GM21619 (cell line): ENCODE results near the gene MOXD1.
"Not testable (repeated sequence)": the region's sequence is repeated elsewhere in the genome, so short reads cannot be mapped to it uniquely, and the experiment has no call there.

ENCODE experiments used
- ATAC-seq: cut with Tn5 transposase; IDR thresholded peaks from one replicate; pipeline ENCODE4 v1.9.1; 2021; ENCODE audit not compliant: unreplicated experiment

MOXD1 gene

DNA sequence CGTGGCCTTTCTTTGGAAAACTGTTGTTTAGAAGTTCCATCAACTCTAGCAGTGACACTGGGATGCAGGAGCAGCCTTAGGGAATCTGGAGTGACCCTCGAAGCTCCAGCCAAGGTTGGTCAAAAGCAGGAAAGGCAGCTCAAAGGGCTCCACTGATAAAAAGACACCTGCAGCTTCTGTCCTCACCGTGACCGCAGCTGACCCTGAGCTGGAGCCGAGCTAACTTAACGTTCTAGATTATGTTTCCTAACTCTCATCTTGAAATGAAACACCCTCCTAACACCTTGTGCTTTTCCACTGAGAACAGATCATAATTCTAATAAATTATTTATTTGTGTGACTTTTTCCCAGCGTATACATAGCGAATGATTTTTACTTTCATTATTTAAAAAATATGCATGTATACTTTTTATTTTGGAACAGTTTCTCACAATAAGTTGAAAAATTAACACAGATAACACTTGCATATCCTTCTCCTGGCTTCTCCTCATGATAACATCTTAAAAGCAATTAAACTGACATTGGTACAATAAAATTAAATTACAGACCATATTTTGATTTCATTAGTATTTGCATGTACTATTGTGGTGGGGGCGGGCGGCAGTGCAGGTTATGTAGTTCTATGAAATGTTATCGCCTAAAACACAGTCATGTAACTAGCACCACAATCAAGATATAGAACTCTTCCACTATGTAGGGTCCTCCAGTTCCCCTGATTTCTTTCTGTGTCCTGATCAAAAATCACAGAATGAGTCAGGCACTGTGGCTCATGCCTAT lies 116.1 kb downstream of the MOXD1 start:
- no peak for ATAC-seq

DNA sequence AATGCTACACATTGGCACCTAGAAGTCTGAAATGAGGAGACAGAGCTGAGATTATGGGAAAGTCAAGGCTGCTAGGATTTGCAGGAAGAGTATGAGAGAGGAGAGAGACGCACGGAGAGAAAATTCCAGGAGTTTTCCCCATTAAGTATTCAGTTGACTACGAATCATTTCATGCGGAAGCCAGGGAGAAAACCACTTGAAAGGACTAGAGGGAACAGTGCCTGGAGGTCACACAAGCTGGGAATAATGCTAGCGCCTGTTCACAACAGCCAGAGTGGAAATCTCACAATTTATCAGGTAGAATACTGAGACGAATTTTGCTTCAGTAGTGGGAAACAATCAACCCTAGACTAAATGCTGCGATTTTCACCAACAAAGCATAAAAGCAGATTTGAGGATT lies 118.6 kb downstream of the MOXD1 start:
- ATAC-seq: no peak

DNA sequence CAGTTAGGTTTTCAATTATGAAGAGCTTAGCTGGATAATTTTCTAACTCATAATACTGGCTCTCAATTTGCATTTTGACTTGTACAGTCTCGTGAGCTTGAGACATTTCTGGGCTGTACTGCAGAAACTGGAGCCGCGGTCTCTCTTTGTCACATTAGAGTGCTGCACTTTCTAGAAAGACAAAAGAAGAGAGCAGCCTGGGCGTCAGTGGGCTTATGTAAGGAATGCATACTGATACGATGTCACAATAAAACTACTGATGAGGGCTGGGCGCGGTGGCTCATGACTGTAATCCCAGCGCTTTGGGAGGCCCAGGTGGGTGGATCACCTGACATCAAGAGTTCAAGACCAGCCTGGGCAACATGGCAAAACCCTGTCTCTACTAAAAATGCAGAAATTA lies 120.8 kb downstream of the MOXD1 start:
- ATAC-seq: no peak

DNA sequence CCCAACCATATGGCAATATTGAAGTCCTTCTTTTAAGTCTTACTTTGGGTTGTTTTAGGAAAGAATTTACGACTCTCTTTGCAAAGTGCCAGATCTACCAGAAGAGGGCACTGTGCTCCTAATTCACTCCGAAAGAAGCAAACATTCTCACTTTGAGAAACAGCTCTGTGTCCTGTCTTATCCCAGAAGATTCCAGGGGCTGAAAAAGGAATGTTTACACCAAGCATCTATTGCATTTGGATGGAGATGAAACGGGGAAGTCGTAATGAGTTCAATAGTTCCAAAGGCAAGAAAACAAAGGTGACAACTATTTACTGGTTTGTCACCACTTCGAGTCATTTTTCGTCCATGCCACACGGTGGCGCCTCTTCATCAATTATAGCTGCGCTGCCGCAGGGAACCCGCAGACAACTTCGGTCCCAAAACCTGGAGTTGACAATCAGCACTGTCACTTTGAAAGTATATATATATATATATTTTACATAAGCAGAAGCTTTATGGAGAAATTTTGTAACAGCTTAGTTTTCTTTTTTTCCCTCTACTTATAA lies 121.6 kb downstream of the MOXD1 start:
- peak; percentile 91 for ATAC-seq

DNA sequence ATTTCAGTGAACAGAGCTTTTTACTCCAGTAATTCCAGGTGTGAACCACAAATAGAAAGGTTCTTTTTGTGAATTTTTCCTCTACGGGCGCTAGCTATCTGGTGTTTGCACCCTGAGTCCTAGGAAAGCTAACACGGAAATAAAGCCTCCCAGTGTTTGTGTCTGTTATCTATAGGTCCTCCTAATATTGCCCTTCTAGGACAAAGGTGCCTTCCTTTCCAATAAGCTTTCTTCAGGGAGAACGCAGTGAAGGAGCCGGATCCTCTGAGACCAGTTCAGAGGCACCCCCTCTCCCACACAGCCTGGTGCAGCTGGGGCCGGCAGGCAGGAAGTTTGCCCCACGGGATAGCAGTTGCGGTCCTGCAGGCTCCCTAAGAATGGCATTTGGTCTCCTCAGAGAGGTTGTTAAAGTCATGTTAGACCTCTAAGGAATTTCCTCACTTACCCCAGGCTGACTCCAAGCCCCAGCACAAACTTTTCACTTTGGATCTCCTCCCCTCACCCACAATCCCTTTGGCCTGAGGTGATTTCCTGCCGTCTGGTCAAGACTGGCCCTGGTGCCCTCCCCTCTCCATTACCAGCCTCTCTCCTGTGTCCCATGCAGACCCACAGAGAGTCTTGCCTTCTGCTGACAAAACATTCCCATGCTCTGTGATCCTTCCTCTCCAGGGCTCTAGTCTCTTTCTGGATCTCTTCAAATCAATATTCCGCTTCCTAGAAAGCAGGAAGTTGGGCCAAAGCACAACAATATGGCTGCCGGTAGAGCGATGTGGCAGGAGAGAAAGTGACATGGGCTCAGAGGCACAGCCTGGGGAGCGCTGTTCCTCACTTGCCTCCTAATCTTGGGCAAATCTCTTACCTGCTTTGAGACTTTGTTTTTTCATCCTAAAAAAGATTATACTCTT lies 126.0 kb downstream of the MOXD1 start:
- ATAC-seq: no peak

DNA sequence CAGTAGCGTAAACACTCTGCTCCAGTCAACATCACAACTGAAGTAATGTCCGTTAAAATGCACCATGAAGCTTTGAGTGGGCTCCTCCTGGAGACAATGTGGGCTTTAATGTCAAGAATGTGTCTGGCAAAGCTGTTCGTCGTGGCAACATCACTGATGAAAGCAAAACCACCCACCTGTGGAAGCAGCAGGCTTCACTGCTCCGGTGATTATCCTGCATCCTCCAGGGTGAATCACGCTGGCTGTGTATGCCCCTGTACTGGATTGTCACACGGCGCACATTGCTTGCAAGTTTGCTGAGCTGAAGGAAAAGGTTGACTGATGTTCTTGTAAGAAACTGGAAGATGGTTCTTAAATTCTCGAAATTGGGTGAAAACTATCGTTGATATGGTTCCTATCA lies 128.5 kb downstream of the MOXD1 start:
- ATAC-seq: no peak

DNA sequence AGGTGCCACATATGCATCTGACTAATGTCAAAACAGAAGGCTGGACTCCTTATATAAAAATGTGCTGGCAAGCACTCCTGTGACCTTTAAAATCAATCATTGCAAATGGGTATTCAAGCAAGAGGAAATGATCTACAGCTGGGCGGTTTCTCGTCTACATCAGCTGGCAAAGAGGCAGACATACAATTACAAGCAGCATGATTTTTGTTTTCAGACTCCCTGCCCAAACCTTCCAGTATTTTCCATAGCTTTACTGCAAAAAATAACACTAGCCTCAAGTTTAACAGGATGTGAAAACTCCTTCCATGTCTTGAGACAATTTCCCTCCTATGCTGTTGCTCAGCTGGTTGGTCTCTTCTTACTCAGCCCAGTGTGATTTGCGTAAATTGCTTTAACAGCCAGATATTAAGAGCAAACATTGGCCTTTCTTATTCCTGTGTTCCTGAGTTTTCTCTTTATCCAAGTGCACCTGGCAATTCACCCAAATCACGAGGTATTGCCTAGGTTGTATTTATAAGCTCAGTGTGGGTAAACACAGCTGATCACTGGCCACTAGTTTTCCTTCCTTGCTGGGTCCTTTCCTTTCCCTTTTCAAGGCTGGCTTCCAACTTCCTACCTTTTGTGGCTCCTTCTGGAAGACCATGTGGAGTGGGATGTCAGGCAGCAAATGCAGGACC lies 130.4 kb downstream of the MOXD1 start:
- no peak for ATAC-seq

DNA sequence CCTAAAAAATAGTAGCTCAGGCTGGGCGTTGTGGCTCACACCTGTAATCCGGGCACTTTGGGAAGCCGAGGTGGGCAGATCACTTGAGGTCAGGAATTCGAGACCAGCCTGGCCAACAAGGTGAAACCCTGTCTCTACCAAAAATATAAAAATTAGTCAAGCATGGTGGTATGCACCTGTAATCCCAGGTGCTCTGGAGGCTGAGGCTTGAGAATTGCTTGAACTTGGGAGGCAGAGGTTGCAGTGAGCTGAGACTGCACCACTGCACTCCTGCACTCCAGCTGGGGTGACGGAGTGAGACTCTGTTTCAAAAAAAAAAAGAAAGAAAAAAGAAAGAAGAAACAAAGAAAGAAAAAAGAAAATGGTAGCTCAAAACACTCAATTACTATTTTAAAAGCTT lies 132.6 kb downstream of the MOXD1 start:
- ATAC-seq: not testable (repeated sequence)

DNA sequence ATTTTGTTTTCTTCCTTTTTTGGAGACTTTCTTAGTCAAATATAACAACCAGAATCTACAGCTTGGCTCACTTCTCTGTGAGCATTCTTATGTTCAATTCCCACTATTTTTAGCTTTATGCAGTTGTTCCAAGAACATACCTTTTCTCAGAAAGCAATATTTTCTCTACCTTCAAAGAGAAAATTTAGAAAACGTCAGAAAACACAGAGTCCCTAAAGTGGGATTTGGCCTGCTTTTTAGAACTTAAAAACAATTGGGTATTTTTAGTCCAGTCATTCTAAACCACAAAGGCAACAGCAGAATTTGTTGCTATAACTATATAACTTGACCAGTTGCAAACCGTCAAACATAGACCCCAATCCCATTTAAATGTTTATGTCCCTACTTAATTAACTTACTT lies 133.1 kb downstream of the MOXD1 start:
- ATAC-seq: no peak

DNA sequence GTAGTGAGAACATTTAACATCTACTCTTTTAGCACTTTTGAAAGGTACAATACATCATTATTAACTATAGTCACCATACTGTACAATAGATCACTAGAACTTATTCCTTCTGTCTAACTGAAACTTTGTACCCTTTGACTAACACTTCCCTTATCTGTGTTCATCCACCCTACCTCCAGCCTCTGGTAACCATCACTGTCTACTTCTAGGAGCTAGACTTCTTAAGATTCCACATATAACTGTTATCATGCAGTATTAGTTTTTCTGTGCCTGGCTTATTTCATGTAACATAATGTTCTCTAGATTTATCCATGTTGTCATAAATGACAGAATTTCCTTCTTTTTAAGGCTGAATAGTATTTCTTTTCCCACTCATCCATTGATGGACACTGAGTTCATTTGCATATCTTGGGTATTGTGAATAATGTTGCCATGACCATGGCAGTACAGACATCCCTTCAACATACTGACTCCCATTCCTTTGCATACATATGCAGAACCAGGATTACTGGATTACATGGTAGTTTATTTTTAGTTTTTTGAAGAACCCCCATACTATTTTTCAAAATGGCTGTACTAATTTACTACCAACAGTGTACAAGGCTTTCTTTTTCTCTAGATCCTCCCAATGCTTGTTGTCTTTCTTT lies 135.7 kb downstream of the MOXD1 start:
- ATAC-seq: no peak

DNA sequence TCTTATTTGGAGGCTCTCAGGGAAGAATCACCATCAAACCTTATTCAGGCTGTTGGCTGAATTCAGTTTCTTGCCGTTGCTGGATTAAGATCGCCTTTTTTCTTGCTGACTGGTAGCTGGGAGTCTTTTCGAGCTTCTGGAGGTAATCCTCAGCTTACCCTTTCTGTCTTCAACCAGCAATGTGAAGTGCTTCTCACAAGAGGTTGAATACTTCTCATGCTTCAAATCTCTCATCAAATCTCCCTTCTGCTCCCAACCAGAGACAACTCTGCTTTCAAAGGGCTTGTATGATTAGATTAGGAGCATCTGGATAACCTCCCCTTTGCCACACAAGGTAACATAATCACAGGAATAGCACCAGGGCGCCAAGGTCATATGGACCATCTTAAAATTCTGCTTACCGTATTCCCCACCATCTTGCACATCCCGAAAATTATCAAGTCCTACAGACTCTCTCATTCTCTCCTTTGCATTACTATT lies 137.2 kb downstream of the MOXD1 start:
- ATAC-seq: no peak

DNA sequence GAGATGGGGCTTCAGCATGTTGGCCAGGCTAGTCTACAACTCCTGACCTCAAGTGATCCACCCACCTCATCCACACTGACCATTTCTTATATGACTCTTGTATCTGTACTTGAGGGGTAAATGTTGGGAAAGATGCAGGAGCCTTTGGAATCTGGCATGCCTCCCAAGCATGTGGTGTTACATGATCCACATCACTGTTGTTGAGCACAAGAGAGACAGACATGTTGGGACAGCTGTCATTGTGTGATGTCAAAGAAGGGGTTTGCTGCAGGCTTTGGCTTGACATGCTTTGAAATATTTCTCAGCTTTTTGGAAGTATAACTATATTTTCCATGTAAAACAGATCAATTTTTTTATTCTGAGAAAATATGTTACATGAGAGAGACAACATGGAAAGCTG lies 139.9 kb downstream of the MOXD1 start:
- no peak for ATAC-seq

DNA sequence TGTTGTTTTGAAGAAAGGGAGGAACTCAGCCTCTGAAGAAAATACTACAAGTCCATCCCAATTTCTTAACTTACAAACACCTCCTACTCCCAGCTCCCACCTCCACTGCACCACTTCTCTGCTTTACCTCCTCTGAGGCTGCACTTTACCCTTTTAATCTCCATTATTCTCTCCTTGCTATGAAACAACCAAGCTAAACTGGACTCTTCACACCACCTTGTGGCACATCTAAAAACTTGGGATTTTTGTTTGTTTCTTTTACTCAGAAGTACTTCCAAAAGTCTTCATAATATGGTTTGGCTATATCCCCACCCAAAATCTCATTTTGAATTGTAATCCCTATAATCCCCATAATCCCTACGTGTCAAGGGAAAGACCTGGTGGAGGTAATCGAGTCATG lies 142.2 kb downstream of the MOXD1 start:
- ATAC-seq: no peak

DNA sequence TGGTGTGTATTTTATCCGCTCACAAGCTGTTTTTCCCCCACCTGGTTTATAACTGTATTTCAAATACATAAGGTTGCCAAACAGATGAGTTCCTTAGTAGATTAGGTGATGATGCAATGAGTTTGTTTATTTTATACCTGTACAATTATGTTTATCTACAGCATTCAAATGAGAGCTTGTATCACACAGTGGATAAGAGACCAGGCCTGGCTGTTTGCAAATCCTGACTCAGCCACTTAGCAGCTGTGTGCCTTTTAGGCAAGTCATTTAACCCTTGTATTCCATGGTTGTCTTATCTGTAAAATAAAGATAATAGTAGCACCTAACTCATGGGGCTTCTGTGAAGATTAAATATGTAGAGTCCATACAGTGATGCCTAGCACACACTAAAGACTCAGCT lies 143.7 kb downstream of the MOXD1 start:
- no peak for ATAC-seq

DNA sequence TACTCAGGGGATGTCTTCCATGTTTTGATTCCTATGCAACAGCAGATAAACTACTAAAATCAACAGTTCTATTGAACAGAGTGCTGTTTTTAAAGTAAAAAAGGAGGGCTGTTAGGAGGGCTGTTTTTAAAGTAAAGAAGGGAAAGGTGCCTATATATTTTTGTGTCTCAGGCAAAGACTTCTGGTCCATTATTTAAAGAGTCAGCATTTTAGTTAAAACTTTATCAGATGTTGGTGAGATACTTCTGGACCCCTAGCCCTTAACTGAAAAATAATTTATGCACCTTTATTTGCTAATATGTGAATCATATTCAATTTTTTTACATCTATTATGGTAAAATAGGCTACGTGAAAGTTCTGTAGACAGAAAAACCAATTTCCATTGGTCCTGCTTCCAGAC lies 144.8 kb downstream of the MOXD1 start:
- ATAC-seq: no peak

DNA sequence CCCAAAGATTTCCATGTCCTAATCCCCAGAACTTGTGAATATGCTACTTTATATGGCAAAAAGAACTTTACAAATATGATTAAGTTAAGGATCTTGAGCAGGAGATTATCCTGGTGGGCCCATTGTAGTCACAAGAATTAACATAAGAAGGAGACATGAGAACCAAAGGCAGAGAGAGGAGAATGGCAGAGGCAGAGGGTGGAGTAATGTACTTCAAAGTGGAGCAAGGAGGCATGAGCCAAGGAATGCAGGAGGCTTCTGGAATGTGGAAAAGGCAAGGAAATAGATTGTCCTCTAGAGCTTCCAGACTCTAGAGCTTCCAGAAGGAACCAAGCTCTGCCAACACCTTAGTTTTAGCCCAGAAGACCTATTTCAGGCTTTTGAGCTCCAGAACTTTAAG lies 147.4 kb downstream of the MOXD1 start:
- no peak for ATAC-seq

DNA sequence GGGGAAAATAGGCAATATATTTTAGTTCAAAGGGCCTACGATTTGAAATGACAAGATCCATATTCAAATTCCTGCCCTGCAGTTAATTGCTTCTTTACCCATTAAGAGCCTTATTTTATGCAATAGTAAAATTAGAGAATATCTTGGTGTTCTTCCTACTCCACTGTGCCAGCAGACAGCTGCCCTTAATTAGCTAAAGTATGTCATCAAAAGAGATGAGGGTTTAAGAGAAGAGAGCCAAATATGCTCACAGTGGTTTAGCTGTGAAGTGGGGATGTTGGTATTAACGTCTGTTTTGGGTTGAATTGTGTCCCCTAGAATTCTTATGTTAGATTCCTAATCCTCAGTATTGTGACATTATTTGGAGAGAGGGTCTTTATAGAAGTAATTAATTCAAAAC lies 148.1 kb downstream of the MOXD1 start:
- no peak for ATAC-seq

DNA sequence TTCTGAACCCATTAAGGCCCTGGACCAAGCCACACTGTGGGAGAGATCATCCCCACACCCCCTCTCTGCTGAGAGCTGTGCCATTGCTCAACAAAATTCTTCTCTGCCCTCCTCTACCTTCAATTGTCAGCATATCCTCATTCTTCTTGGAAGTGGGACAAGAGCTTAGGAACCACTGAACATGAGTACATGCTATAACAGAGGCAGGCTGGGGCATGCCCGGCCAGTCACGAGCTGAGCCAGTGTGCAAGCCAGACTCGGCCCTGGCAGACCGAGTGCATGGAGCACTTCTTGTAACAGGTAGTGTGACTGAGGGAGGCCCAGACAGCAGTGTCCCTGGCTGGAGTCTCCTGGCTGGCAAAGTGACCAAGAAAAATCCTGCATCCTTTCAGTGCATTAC lies 149.2 kb downstream of the MOXD1 start:
- no peak for ATAC-seq

DNA sequence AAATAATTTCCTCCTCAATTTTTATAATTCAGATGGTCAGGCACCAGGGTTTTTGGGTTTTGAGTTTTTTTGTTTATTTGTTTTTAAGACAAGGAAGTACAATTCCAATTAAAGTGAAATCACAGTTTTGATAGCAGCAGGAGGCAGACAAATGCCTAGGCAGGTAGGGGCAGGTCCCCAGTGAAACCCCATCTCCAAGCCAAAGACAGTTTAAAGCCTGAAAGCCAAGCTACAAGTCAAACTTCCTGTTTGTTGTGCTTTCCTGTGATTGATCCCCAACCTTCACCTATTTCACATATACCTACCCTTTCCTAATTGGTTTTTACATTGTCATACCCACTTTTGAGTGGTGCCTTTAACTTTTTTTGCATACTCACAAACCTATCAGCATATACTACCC lies 149.6 kb downstream of the MOXD1 start:
- no peak for ATAC-seq

DNA sequence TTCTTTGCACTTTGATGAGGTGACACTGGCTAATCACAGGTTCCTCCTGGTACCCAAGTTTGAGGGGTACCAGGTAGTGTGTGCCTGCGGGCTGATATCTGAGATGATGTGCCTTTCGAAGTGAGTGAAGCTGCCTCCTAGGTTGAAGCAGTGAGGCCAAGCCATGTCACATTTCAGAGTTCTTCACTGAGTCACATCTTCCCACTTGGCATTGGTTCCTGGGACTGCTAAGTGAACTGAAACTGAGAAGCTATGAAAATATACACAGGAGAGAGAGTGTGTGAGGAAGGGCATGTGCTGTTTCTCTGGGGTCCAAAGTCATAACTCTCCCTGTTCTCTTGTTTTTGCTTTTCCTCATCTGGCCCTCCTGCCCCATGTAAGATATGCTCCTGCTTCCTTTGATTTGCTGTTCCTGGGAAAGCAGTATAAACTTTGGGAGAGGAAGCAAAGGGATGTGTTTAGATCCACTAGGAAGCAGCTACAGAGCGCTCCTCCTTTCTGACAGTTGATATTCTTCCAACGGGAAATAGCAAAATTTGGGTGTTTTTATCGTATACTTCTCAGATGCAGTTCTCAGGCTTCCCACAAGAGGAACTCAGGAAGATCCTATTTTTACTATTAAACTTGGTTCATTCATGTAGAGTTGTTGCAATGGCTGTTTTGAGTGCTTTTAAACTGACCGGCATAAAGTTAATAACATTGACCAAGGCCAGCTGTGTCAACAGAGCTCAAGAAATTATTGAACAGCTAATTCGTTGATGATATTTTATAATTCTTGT lies 153.7 kb downstream of the MOXD1 start:
- ATAC-seq: no peak
